Measurements from ENCODE around the gene BIN1.

DNA sequence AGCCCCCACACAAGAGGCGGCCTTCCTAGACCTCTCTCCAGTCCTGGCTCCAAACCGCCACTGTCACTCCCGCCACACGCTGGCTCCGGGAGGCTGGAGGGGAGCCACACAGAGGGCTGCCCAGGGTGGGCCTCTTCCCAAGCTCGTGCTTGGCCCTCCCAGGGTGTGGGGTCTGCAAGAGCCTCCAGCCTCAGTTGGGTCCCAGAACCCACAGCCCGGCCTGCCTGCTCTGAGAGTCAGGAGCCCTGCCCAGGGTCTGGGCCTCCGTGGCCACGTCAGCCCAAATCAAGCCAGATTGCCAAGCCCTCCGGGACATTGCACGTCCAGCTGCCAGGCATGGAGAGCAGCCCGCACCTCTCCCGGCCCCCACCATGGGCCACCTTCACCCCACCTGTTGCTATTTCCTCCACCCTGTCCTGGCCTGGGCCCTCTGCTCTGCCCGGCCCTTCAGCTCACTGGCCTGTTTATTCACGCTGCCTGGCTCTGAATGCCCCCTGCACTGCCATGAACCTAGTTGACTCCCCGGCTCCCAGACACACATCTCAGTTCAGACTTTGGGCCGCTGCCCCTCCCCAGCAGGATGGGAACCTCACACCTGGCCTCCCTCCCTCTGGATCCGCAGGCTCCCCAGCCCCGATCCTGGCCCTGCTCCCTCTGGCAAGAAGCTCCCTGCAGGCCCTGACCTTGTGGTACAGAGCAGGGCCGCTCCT, 61.0 kb downstream of the BIN1 start:
- TF ChIP-seq, protein P1, sequence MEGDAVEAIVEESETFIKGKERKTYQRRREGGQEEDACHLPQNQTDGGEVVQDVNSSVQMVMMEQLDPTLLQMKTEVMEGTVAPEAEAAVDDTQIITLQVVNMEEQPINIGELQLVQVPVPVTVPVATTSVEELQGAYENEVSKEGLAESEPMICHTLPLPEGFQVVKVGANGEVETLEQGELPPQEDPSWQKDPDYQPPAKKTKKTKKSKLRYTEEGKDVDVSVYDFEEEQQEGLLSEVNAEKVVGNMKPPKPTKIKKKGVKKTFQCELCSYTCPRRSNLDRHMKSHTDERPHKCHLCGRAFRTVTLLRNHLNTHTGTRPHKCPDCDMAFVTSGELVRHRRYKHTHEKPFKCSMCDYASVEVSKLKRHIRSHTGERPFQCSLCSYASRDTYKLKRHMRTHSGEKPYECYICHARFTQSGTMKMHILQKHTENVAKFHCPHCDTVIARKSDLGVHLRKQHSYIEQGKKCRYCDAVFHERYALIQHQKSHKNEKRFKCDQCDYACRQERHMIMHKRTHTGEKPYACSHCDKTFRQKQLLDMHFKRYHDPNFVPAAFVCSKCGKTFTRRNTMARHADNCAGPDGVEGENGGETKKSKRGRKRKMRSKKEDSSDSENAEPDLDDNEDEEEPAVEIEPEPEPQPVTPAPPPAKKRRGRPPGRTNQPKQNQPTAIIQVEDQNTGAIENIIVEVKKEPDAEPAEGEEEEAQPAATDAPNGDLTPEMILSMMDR (IDR thresholded peaks at IDR 0.05) = no peak
- no peak for TF ChIP-seq POLR2A (IDR thresholded peaks at IDR 0.05)
